WTC11 (cell line): ENCODE results near the gene HRH1.

Source experiments
- ELF4 ChIP-seq: sonication (generic); formaldehyde crosslinking; IDR thresholded peaks from 2 replicates; pipeline ENCODE4 v1.8.1; 2022; ENCODE audit warnings: low read depth, mild to moderate bottlenecking, moderate library complexity, missing genetic modification reagents
- NFE2L1 ChIP-seq: sonication (generic); formaldehyde crosslinking; IDR thresholded peaks from 2 replicates; pipeline ENCODE4 v1.8.1; 2023; ENCODE audit warnings: missing genetic modification reagents
- TP53 ChIP-seq: sonication (generic); formaldehyde crosslinking; IDR thresholded peaks from 2 replicates; pipeline ENCODE4 v1.8.1; 2023; ENCODE audit warnings: mild to moderate bottlenecking, missing genetic modification reagents
- ZBTB21 ChIP-seq: sonication (generic); formaldehyde crosslinking; IDR thresholded peaks from 2 replicates; pipeline ENCODE4 v1.8.1; 2023; ENCODE audit warnings: mild to moderate bottlenecking, missing genetic modification reagents, borderline replicate concordance
- ZNF121 ChIP-seq: sonication (generic); formaldehyde crosslinking; IDR thresholded peaks from 2 replicates; pipeline ENCODE4 v1.8.0; 2023; ENCODE audit warnings: missing genetic modification reagents
- ZNF232 ChIP-seq: sonication (generic); formaldehyde crosslinking; IDR thresholded peaks from 2 replicates; pipeline ENCODE4 v1.8.0; 2022; ENCODE audit warnings: mild to moderate bottlenecking, missing genetic modification reagents
- TF ChIP-seq, protein P1 (sequence below): sonication (generic); formaldehyde crosslinking; IDR thresholded peaks from 2 replicates; pipeline ENCODE4 v1.8.1; 2023; ENCODE audit warnings: mild to moderate bottlenecking, moderate library complexity, missing genetic modification reagents
- TF ChIP-seq, protein P2 (sequence below): fragments of 250-450 bp; sonication (Bioruptor Pico); IDR thresholded peaks from 2 replicates; pipeline ENCODE4 v1.9.0; 2021; ENCODE audit warnings: mild to moderate bottlenecking
- TF ChIP-seq, protein P3 (sequence below): sonication (generic); formaldehyde crosslinking; IDR thresholded peaks from 2 replicates; pipeline ENCODE4 v1.8.1; 2022; ENCODE audit warnings: mild to moderate bottlenecking, missing genetic modification reagents, moderate library complexity, borderline replicate concordance
- TF ChIP-seq, protein P4 (sequence below): sonication (generic); formaldehyde crosslinking; IDR thresholded peaks from 2 replicates; pipeline ENCODE4 v1.8.1; 2023; ENCODE audit warnings: mild to moderate bottlenecking, missing genetic modification reagents, moderate library complexity
- TF ChIP-seq, protein P5 (sequence below): sonication (generic); formaldehyde crosslinking; IDR thresholded peaks from 2 replicates; pipeline ENCODE4 v1.8.1; 2022; ENCODE audit warnings: low read depth, missing genetic modification reagents, borderline replicate concordance
- TF ChIP-seq, protein P6 (sequence below): fragments of 200-600 bp; IDR thresholded peaks from 2 replicates; pipeline ENCODE4 v1.8.0; 2022; ENCODE audit warnings: antibody characterized with exemption

DNA sequence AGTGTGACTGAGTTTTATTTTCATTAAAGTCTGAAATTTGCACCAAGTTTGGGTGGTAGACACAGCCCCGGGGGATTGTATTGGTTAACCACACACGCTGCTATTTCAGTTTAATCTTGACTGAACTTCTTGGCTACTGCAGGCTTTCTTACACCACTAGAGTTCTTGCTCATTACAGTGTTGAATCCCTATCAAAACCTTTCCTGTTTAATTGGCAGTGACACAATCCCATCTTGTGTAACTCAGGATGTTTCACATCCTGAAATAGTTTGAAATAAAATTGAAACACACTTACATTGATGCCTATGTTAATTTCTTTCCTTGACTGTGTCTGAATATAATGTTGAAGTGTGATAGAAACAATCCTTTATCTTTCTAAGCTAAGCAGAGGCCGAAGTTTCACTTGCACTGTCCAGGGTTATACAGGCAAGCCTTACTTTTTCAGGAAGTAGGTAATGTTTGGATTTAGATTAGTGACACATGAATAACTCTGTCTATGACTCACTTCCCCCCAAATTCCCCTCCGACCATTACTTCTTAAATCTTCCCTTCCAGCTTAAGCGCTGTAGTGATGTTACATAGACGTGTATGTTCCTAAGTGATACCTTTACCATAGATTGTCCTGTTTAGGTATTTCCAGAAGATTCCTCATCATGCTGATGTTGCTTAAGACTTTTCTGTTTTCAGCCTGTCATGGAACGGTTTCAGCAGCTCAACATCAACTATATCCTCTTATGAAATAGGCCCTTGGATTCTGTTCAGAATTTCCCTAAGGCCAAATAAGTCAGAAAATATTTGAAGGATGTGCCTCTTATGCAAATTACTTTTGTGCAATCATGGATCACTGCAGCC is 134.7 kb downstream of the HRH1 start:
- TF ChIP-seq TP53 (CRISPR knock-in tag): no peak
- TF ChIP-seq, protein P1, sequence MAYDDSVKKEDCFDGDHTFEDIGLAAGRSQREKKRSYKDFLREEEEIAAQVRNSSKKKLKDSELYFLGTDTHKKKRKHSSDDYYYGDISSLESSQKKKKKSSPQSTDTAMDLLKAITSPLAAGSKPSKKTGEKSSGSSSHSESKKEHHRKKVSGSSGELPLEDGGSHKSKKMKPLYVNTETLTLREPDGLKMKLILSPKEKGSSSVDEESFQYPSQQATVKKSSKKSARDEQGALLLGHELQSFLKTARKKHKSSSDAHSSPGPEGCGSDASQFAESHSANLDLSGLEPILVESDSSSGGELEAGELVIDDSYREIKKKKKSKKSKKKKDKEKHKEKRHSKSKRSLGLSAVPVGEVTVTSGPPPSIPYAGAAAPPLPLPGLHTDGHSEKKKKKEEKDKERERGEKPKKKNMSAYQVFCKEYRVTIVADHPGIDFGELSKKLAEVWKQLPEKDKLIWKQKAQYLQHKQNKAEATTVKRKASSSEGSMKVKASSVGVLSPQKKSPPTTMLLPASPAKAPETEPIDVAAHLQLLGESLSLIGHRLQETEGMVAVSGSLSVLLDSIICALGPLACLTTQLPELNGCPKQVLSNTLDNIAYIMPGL (CRISPR knock-in tag): no peak
- TF ChIP-seq ELF4 (CRISPR knock-in tag): no peak
- TF ChIP-seq, protein P2, sequence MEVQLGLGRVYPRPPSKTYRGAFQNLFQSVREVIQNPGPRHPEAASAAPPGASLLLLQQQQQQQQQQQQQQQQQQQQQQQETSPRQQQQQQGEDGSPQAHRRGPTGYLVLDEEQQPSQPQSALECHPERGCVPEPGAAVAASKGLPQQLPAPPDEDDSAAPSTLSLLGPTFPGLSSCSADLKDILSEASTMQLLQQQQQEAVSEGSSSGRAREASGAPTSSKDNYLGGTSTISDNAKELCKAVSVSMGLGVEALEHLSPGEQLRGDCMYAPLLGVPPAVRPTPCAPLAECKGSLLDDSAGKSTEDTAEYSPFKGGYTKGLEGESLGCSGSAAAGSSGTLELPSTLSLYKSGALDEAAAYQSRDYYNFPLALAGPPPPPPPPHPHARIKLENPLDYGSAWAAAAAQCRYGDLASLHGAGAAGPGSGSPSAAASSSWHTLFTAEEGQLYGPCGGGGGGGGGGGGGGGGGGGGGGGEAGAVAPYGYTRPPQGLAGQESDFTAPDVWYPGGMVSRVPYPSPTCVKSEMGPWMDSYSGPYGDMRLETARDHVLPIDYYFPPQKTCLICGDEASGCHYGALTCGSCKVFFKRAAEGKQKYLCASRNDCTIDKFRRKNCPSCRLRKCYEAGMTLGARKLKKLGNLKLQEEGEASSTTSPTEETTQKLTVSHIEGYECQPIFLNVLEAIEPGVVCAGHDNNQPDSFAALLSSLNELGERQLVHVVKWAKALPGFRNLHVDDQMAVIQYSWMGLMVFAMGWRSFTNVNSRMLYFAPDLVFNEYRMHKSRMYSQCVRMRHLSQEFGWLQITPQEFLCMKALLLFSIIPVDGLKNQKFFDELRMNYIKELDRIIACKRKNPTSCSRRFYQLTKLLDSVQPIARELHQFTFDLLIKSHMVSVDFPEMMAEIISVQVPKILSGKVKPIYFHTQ: no peak
- TF ChIP-seq, protein P3, sequence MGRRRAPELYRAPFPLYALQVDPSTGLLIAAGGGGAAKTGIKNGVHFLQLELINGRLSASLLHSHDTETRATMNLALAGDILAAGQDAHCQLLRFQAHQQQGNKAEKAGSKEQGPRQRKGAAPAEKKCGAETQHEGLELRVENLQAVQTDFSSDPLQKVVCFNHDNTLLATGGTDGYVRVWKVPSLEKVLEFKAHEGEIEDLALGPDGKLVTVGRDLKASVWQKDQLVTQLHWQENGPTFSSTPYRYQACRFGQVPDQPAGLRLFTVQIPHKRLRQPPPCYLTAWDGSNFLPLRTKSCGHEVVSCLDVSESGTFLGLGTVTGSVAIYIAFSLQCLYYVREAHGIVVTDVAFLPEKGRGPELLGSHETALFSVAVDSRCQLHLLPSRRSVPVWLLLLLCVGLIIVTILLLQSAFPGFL (CRISPR knock-in tag): no peak
- TF ChIP-seq, protein P4, sequence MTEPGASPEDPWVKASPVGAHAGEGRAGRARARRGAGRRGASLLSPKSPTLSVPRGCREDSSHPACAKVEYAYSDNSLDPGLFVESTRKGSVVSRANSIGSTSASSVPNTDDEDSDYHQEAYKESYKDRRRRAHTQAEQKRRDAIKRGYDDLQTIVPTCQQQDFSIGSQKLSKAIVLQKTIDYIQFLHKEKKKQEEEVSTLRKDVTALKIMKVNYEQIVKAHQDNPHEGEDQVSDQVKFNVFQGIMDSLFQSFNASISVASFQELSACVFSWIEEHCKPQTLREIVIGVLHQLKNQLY (CRISPR knock-in tag): no peak
- TF ChIP-seq, protein P5, sequence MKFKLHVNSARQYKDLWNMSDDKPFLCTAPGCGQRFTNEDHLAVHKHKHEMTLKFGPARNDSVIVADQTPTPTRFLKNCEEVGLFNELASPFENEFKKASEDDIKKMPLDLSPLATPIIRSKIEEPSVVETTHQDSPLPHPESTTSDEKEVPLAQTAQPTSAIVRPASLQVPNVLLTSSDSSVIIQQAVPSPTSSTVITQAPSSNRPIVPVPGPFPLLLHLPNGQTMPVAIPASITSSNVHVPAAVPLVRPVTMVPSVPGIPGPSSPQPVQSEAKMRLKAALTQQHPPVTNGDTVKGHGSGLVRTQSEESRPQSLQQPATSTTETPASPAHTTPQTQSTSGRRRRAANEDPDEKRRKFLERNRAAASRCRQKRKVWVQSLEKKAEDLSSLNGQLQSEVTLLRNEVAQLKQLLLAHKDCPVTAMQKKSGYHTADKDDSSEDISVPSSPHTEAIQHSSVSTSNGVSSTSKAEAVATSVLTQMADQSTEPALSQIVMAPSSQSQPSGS: no peak
- no peak for TF ChIP-seq ZNF121
- TF ChIP-seq ZBTB21 (CRISPR knock-in tag): no peak
- TF ChIP-seq, protein P6, sequence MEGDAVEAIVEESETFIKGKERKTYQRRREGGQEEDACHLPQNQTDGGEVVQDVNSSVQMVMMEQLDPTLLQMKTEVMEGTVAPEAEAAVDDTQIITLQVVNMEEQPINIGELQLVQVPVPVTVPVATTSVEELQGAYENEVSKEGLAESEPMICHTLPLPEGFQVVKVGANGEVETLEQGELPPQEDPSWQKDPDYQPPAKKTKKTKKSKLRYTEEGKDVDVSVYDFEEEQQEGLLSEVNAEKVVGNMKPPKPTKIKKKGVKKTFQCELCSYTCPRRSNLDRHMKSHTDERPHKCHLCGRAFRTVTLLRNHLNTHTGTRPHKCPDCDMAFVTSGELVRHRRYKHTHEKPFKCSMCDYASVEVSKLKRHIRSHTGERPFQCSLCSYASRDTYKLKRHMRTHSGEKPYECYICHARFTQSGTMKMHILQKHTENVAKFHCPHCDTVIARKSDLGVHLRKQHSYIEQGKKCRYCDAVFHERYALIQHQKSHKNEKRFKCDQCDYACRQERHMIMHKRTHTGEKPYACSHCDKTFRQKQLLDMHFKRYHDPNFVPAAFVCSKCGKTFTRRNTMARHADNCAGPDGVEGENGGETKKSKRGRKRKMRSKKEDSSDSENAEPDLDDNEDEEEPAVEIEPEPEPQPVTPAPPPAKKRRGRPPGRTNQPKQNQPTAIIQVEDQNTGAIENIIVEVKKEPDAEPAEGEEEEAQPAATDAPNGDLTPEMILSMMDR: no peak
- TF ChIP-seq ZNF232: no peak
- TF ChIP-seq NFE2L1 (CRISPR knock-in tag): no peak
